HT-29 (cell line): Measurements from ENCODE around the gene ADGRF1. TPM values are rescaled to one million over a fixed set of nuclear protein-coding genes. Genes with fewer than 3 reads are reported as not detected.

ENCODE experiments used
- DNase-seq: peaks from one replicate; pipeline ENCODE4 v3.0.0-alpha.2; 2015; ENCODE audit warnings: low spot score
- total RNA-seq: library from RNA; depleted of rRNA; stranded (reverse); fragments of >200 nt; shearing (Covaris generic); gene quantifications from 2 replicates; pipeline ENCODE4 v1.2.3, GENCODE V29; 2014

ADGRF1 gene
- total RNA-seq, 1 experiment from 2014 or later = 9.1 TPM

DNA sequence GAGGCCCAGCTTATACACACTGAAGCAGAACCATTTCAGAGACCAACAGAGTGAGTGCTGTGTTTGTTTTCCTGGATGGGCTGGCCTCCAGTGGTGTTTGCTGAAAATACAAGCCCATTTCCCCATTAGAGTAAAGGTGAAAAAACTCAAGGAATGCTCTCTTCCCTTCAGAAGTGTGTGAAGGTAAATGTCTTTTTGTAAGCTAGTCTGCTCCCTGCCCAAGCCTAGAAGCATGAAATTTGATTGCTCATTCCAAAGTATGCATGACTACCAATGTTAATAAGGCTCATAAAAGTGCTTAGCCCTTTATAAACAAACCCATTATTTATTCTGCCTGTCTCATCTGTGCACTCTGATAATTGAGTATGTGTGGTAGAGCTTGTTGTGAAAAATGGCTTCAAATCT is 59.1 kb downstream of the ADGRF1 start:
- DNase-seq = peak; percentile 91

DNA sequence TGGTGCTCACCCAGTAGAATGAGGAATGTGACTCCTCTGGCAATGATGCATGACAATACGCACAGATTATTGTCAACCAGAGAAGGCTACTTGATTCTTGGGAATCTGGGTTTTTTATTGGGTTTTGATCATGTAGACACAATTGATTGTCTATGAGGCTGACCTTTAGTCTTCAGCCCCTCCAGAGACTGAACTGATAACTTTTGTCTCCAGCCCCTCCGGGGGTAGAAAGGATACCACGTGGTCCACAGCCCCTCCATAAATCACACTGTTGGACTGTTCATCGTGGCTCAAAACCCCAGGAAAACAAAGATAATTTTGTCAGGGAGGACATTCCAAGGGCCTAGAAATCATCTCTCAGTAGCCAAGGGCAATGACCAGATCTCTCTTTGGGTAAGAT is 62.9 kb downstream of the ADGRF1 start:
- DNase-seq = no peak

GRCh38 chr6:46974786-46975185 is 67.3 kb downstream of the ADGRF1 start:
- no peak for DNase-seq

DNA sequence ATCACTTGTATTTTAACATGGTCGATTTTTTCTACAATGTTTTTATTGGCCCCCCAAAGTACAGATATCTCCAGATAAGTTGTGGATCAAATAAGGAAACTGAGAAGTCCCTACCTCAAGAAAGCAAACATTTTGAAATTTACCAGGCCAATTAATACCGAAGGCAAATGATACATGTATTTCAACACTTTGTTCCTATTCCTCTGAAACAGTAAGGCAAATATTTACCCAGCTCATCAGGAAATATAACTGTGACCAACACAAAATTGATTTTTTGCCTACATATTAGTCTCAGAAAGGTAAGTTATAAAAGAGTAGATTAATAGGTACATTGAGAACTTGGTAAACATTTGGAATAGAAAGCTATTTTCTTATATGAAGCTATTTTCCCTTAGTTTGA is 69.1 kb downstream of the ADGRF1 start:
- peak; percentile 27 for DNase-seq

DNA sequence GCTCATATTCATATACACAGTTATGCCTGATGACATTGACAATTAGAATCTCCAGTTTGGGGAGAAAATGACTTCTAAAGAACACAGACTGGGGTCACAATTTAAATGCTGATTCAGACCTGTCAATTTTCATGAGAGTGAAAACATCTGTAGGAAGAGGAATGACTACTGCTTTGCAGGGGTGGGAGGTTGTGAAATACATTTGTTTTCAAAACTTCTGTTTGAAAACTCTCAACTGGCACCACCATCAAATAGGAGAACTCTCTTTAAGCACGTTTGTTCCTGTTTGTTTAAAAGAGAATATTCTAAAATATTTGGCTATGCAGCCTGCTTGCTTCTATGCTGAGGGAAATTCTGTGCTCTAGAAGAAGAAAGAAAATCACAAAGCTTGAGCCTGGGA is 69.6 kb downstream of the ADGRF1 start:
- no peak for DNase-seq

DNA sequence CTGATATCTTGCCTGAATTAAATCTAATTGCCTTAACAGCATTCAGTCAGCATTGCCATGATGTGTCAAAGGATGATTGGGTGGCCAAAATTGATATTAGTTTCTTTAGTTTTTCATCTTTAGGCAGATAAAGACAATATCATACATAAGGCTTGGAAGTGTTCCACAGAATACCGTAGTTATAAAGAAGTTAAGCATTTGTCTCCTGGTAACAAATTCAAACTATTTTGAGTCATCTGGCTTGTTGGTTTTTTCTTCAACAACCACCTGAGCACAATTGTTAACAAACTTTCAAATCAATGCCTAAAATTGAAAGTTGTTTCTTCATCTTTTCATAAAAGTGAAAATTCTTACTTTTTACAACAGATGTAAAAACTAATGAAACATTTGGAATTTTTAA is 72.9 kb downstream of the ADGRF1 start:
- DNase-seq = peak; percentile 34

DNA sequence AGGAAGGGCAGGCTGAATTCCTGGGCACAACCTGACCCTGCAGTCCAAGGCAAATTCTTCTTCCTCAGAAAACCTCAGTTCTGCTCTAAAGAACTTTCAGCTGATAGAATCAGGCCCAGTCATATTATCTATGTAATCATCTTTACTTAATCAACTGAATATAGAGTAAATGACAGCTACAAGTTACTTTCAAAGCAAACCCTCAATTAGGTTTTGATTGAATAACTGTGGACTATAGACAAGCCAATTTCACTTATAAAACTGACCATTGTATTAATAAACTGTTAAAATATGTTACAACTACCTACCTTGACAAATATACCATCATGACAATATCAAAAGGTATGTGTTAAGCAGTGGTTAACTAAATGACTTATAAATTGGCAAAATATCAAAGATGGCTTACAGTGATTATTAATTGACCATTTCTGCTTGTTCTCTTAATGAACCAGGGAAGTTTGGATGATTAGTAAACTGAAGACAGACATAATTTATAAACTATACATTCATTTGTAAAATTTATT is 74.2 kb downstream of the ADGRF1 start:
- no peak for DNase-seq

DNA sequence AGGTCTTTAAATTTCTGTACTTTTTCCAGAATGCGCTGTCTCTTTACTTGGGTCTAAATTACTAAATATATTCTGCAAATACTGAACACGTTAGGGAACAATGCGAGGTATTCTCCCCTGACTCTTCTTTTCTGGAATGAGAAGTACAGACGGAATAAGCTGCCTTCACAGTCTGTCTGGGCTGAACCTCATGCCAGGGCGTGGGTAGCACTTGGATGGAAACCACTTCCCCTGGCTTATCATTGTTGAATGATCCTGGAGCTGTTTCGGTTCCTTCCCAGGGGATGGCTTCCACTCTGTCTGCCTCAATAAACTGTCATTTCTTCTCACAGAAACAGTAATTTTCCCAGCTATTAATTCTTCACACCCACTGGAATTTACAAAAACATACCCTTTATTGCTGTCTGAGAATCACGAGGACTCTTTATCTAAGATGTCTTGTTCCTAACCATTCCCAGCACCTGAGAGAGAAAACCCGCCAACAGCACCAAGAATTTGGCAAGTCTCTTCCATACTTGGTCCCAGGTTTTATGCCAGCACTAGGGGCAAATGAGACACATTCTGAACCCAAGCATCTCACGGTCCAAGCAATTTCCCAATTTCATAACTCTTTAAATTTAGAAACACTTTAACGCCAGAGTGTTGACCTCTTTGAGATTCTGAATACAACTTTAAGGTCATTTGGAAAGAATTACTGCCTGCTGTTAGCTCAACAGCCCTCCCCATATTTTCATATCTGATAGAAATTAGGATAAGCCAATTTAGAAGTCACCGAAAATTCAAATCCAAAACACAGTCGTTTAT is 77.2 kb downstream of the ADGRF1 start:
- no peak for DNase-seq

- no peak for DNase-seq
Measured at GRCh38 chr6:46963626-46964025, 78.5 kb downstream of the ADGRF1 start.

DNA sequence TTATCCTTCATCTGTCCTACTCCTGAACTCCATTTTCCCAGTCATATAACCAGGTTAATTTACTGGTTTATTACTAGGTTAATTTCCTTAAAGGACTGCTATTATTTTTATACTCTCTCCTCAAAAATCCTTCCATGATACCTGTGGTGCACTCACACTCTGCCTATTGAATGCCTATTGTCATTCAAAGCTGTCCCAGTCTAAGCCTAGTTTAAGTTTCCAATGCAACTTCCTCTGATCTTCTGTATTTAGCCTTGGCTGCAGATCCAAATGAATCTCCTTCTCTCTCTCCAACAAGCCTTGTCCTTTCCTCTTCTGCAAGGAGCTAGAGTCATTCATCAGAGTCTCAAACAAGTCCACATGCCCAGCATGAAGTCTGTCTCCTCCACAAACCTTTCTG is 79.1 kb downstream of the ADGRF1 start:
- DNase-seq = no peak

- DNase-seq = no peak
Measured at GRCh38 chr6:46961711-46962110, 80.4 kb downstream of the ADGRF1 start.

GRCh38 chr6:46961232-46961631 is 80.9 kb downstream of the ADGRF1 start:
- no peak for DNase-seq

GRCh38 chr6:46959419-46959818 is 82.7 kb downstream of the ADGRF1 start:
- DNase-seq = no peak

DNA sequence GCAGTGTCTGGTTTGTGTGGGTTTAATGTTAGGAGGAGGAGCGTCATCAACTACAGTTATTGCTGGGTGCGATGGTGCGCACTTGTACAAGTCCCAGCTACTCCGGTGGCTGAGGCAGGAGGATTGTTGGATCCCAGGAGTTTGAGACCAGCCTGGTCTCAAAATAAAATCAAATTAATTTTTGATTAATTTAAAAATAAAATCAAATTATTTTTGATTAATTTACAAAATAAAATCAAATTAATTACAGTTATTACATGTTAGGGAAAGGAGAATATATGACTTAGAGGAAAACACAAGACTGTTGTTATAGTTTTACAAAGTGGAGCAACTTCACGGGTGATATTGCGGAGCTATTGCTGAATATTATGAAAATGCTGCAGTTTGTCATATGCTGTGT is 85.7 kb downstream of the ADGRF1 start:
- DNase-seq = no peak

GRCh38 chr6:46954837-46955451 is 87.2 kb downstream of the ADGRF1 start:
- DNase-seq = peak; percentile 15

DNA sequence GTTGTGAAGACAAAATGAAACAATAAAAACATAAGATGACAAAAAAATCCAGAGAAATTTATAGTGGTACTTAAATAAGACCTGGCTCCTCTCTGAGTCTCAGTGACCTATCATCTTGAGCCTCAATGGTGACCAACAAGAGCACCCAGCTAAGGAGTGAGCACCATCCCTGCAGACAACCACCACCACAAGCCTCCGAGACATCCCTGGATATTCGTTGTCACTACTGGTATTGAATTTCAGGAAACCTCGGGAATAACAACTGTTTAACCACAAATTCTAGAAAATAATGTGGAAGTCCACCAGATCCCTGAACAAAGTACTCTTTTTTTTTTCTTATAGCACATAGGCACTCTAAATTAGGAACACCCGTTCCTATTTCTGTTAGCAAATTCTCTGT is 88.2 kb downstream of the ADGRF1 start:
- no peak for DNase-seq

- no peak for DNase-seq
Measured at GRCh38 chr6:46949632-46950280, 92.4 kb downstream of the ADGRF1 start.

DNA sequence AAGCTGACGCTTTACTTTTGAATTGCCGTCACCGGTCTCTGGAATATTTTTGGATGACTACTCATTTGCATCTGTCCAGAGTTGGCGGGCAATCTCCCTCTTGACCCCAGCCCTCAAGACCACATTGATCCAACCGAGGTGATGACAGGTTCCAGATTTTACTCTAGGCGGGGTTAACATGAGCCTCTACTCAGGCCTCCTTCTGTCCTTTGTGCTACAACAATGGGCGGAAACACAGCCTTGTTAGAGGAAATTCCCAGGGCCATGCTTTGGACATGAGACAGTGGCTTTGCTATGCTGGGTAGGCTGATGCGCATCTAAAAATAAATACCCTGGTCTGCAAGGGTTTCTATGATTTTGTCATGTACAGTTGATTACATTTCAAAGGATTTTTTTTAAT is 93.4 kb downstream of the ADGRF1 start:
- DNase-seq = no peak
